ENCODE data around the gene CBLN3.

The CBLN3 gene

DNA sequence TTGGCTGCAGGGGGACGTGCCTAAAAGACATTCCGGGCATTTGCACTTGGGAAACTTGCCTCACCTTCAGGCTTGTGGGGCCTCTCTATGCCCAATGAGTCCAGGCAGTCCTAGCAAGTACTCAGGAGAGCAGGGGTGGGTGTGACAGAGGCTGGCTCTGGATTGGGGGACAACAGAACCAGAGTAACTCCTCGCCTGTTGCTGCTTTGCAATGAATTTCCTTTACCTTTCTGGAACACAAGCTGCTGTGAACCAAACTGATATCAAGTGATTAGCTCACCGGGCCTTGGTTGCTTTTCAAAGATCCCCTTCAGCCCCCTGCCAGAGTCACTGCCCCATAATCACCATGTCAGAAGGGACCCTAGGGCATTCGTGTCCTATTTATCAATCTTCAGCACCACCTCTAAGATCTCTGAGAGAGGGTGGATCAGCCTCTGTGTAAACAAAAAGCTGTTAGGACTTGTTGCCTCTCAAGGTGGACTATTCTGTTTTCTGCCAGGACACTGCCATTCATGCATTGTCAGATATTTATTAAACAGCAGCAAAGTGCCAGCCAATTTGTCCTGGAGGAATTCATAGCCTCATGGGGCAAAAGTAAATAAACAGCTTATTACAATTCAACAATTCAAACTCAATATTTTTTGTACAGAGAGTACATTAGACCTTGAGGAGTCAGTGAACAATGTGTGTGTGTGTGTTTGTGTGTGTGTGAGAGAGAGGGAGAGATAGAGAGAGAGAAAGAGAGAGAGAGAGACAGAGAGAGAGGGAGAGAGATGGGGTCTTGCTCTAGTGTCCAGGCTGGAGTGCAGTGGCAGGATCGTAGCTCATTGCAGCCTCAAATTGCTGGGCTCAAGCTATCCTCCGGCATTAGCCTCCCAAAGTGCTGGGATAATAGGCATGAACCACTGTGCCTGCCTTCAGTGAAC is 50.2 kb downstream of the CBLN3 start:
- DNase-seq, result no peak

DNA sequence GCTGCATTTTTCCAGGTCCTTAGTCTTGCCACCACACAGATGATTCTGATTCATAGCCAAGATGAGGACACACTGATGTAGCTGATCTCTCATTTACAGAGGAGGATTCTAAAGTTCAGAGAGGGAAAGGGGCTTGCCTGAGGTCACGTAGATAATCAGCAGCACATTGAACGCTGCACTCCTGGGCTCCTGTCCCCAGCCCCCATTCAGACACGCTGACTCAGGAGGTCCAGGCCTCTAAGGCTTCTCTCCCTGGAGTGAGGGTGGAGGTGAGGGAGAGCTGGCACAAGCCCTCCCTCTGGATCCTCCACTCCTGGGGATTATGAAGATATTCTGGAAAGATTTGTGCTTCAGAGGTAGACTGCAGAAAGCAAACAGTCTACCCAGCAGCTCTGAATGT is 51.1 kb downstream of the CBLN3 start:
- DNase-seq, result no peak

DNA sequence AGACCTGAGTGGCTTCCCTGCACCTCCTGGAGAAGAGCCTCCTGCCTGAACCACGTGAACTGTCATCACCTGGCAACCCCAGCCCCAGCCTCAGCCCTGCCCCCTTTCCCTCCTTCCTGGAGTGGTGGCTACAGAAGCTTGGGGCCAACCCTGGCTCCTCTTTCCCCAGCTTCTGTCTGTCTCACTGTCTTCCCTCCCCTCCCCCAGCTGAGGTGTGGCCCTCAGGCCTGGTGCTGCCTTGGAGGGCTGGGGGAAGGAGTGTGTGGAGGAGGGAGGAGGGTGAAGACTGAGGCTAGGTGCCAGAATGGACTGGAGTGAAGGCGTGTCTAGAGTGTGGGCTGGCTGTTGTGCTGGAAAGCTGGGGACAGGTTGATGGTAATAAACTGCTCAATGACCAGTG is 51.8 kb downstream of the CBLN3 start:
- no peak for DNase-seq

DNA sequence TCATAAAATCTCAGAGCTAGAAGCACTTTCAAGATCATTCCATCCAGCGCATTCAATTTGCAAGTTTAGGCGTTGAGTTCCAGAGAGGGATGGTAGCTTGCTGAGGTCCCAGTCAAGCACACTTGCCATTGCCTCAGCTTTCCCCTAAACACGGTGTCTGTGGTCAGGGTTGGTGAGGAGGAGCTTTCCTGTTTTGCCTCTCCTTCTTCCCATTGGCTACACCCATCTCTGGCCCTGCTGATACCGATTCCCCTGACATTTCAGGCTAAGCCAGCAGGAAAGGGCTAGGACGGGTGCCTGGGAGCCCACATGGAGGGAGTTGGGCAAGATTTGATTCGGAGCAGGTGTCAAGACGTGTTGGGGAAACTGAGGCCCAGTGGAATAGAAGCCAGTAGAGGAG is 52.3 kb downstream of the CBLN3 start:
- no peak for DNase-seq

Measured in stimulated activated CD4-positive, alpha-beta T cell treated with anti-CD3 and anti-CD28 coated beads, Interleukin-4, amount 100 ng/mL, for 1 hour (primary cell).